HEK293 (cell line): ENCODE results near the gene TBX1.

ENCODE experiments used
- PBX3 ChIP-seq: sonication (generic); formaldehyde crosslinking; IDR thresholded peaks from 2 replicates; pipeline ENCODE4 v1.8.1; 2022; ENCODE audit warnings: mild to moderate bottlenecking, moderate library complexity, missing genetic modification reagents
- ZNF362 ChIP-seq: fragments of 450-650 bp; formaldehyde crosslinking; IDR thresholded peaks from 2 replicates; pipeline ENCODE4 v1.5.1; 2016; ENCODE audit warnings: missing biosample characterization, missing genetic modification characterization
- TF ChIP-seq, protein P1 (sequence below): fragments of 450-650 bp; formaldehyde crosslinking; IDR thresholded peaks from 2 replicates; pipeline ENCODE4 v1.5.1; 2016; ENCODE audit warnings: missing biosample characterization, missing genetic modification characterization
- TF ChIP-seq, protein P2 (sequence below): fragments of 450-650 bp; formaldehyde crosslinking; IDR thresholded peaks from 2 replicates; pipeline ENCODE4; 2016; ENCODE audit warnings: missing biosample characterization, missing genetic modification characterization

DNA sequence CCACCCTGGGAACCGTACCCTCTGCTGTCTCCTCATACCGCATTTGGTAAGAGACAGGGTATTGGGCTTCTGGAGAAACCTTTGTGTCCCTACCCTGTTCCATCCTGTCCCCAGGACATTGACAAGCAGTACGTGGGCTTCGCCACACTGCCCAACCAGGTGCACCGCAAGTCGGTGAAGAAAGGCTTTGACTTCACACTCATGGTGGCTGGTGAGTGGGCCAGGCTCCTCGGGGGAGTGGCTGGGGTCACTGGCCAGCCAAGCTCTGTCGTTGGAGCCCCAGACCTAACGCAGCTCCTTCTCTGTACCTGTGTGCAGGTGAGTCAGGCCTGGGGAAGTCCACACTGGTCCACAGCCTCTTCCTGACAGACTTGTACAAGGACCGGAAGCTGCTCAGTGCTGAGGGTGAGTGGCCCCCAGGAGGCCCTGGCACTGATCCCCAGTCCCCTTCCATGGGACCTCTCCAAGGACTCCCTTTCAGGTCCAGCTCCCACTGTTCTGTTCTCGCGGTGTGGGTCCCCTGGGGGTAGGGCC, 41.0 kb upstream of the TBX1 start:
- TF ChIP-seq PBX3 (CRISPR knock-in tag) (no peak), ZNF362 (tag by site-specific recombination) (no peak)
- TF ChIP-seq, protein P1, sequence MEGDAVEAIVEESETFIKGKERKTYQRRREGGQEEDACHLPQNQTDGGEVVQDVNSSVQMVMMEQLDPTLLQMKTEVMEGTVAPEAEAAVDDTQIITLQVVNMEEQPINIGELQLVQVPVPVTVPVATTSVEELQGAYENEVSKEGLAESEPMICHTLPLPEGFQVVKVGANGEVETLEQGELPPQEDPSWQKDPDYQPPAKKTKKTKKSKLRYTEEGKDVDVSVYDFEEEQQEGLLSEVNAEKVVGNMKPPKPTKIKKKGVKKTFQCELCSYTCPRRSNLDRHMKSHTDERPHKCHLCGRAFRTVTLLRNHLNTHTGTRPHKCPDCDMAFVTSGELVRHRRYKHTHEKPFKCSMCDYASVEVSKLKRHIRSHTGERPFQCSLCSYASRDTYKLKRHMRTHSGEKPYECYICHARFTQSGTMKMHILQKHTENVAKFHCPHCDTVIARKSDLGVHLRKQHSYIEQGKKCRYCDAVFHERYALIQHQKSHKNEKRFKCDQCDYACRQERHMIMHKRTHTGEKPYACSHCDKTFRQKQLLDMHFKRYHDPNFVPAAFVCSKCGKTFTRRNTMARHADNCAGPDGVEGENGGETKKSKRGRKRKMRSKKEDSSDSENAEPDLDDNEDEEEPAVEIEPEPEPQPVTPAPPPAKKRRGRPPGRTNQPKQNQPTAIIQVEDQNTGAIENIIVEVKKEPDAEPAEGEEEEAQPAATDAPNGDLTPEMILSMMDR (tag by site-specific recombination) = no peak
- TF ChIP-seq, protein P2, sequence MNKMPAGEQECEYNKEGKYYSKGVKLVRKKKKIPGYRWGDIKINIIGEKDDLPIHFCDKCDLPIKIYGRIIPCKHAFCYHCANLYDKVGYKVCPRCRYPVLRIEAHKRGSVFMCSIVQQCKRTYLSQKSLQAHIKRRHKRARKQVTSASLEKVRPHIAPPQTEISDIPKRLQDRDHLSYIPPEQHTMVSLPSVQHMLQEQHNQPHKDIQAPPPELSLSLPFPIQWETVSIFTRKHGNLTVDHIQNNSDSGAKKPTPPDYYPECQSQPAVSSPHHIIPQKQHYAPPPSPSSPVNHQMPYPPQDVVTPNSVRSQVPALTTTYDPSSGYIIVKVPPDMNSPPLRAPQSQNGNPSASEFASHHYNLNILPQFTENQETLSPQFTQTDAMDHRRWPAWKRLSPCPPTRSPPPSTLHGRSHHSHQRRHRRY (tag by site-specific recombination) = no peak
